B cell (primary cell): Measurements from ENCODE around the gene SCN11A. TPM values are rescaled to one million over a fixed set of nuclear protein-coding genes. Genes with fewer than 3 reads are reported as not detected.

Experiments
- ATAC-seq: fragments of 200-7000 bp; cut with Tn5 transposase; one replicate; pipeline ENCODE4 v1.10.0; 2021; ENCODE audit warnings: low read depth, mild to moderate bottlenecking, moderate number of reproducible peaks, moderate library complexity
- CTCF ChIA-PET: fragments of 350-600 bp; sonication (Branson Sonifier 250); formaldehyde crosslinking; loops from one replicate; lab custom pipeline; 2021; ENCODE audit warnings: antibody characterized with exemption, inconsistent platforms; lab: Charles Lee
- POLR2A ChIA-PET: fragments of 350-600 bp; sonication (Branson Sonifier 250); formaldehyde crosslinking; loops from one replicate; lab custom pipeline; 2021; ENCODE audit warnings: antibody characterized with exemption; lab: Charles Lee
- DNase-seq: peaks from one replicate; pipeline ENCODE4 v3.0.0; 2013
- H2AFZ ChIP-seq: 2 replicates; pipeline ENCODE4 v1.6.1; 2012; ENCODE audit warnings: mild to moderate bottlenecking, low read depth, low read length; ENCODE audit not compliant: insufficient read depth, poor library complexity, severe bottlenecking
- H3K27ac ChIP-seq, 2 donors: 1 replicate in 1 of 2; 2 replicates in 1 of 2; pipeline ENCODE4 v1.5.1; 2012 to 2013; ENCODE audit warnings: low read length in 2 of 2, mild to moderate bottlenecking in 2 of 2, moderate library complexity in 1 of 2
- H3K27me3 ChIP-seq, 4 experiments: fragments of 200-600 bp in 1 of 4; sonication (generic) in 1 of 4; replicated peaks in 1 of 4; 1 replicate in 2 of 4; 2 replicates in 2 of 4; pipeline versions ENCODE4 v1.6.1 to v1.7.0; 2013 to 2016; ENCODE audit warnings: low read length in 3 of 4, mild to moderate bottlenecking in 2 of 4, mixed read lengths in 1 of 4, moderate library complexity in 1 of 4; ENCODE audit not compliant: insufficient read depth in 4 of 4, control insufficient read depth in 3 of 4; ENCODE audit errors: control extremely low read depth in 1 of 4
- H3K36me3 ChIP-seq, 2 experiments: replicated peaks in 1 of 2; 1 replicate in 1 of 2; 2 replicates in 1 of 2; pipeline versions ENCODE4 v1.6.1 to v1.7.1; 2013; ENCODE audit warnings: low read length in 1 of 2; ENCODE audit not compliant: insufficient read depth in 2 of 2, control insufficient read depth in 1 of 2; ENCODE audit errors: control extremely low read depth in 1 of 2, extremely low read depth in 1 of 2
- H3K4me1 ChIP-seq, 2 donors: fragments of 200-600 bp in 1 of 2; sonication (generic) in 1 of 2; 1 replicate in 1 of 2; 2 replicates in 1 of 2; pipeline versions ENCODE4 v1.5.1 to v1.6.1; 2013 to 2017; ENCODE audit warnings: low read length in 2 of 2; ENCODE audit not compliant: control insufficient read depth in 2 of 2, insufficient read depth in 2 of 2
- H3K4me2 ChIP-seq: replicated peaks from 2 replicates; pipeline ENCODE3; 2012; ENCODE audit warnings: mild to moderate bottlenecking, low read depth, low read length; ENCODE audit not compliant: poor library complexity, severe bottlenecking
- H3K4me3 ChIP-seq, 5 experiments: fragments of 200-600 bp in 1 of 5; sonication (generic) in 1 of 5; 1 replicate in 3 of 5; 2 replicates in 2 of 5; pipeline versions ENCODE4 v1.5.1 to v1.7.0; 2011 to 2016; ENCODE audit warnings: low read length in 4 of 5, mild to moderate bottlenecking in 4 of 5, low read depth in 2 of 5, control low read depth in 1 of 5, moderate library complexity in 1 of 5; ENCODE audit not compliant: insufficient read depth in 1 of 5; ENCODE audit errors: control extremely low read depth in 1 of 5, extremely low read depth in 1 of 5
- H3K79me2 ChIP-seq: fragments of 200-600 bp; sonication (generic); one replicate; pipeline ENCODE4 v1.6.0; 2016; ENCODE audit warnings: low read length; ENCODE audit not compliant: control insufficient read depth, insufficient read depth
- H3K9ac ChIP-seq: fragments of 200-600 bp; sonication (generic); 2 replicates; pipeline ENCODE4 v1.6.1; 2017; ENCODE audit warnings: mild to moderate bottlenecking, low read length, moderate library complexity
- H3K9me3 ChIP-seq, 3 donors: one replicate each; pipeline versions ENCODE4 v1.6.1 to v1.7.1; 2013; ENCODE audit warnings: low read length in 2 of 3; ENCODE audit not compliant: control insufficient read depth in 2 of 3, insufficient read depth in 1 of 3; ENCODE audit errors: control extremely low read depth in 1 of 3
- H4K20me1 ChIP-seq: 2 replicates; pipeline ENCODE4 v1.6.0; 2012; ENCODE audit warnings: mild to moderate bottlenecking, low read length; ENCODE audit not compliant: insufficient read depth, control insufficient read depth, poor library complexity, severe bottlenecking
- H3K27ac Mint-ChIP-seq: one replicate; pipeline ENCODE4 v1.8.0; 2021; ENCODE audit warnings: mixed read lengths
- H3K27me3 Mint-ChIP-seq: one replicate; pipeline ENCODE4 v1.8.0; 2021; ENCODE audit warnings: mixed read lengths
- H3K4me1 Mint-ChIP-seq: one replicate; pipeline ENCODE4 v1.8.0; 2021; ENCODE audit warnings: mixed read lengths
- H3K4me3 Mint-ChIP-seq: one replicate; pipeline ENCODE4 v1.8.0; 2021; ENCODE audit warnings: mixed read lengths
- H3K9me3 Mint-ChIP-seq: one replicate; pipeline ENCODE4 v1.8.0; 2022; ENCODE audit warnings: mixed read lengths; ENCODE audit not compliant: insufficient read depth
- EZH2 ChIP-seq: IDR thresholded peaks from 2 replicates; pipeline ENCODE4 v1.6.1; 2012; ENCODE audit warnings: borderline replicate concordance, low read depth, mild to moderate bottlenecking, moderate library complexity, low read length; ENCODE audit not compliant: insufficient read depth, poor library complexity, severe bottlenecking
- WGBS: methylation state at CpG from one replicate; pipeline ENCODE4 v1.1.5; 2013; ENCODE audit warnings: missing lambda C conversion rate; ENCODE audit not compliant: insufficient coverage; 5-methylcytosine and 5-hydroxymethylcytosine counted together
- intact Hi-C: fragments of 100-400 bp; cut with micrococcal nuclease; formaldehyde crosslinking; loops from one replicate; pipeline ENCODE4 v1.10.0; 2022
- polyA plus RNA-seq: library from polyadenylated mRNA; depleted of rRNA; stranded (reverse); fragments of >200 nt; gene quantifications from 2 replicates; pipeline ENCODE4 v1.2.3, GENCODE V29; 2012
- total RNA-seq, 2 donors: library from RNA; stranded (reverse); fragments of 120-200 nt in 1 of 2; gene quantifications; 1 replicate in 1 of 2; 2 replicates in 1 of 2; pipeline versions ENCODE4 v1.2.3 to v1.2.4, GENCODE V29; 2013 to 2022
- TF ChIP-seq, protein P1 (sequence below): fragments of 200-600 bp; IDR thresholded peaks from one replicate; pipeline ENCODE4 v1.8.0; 2022; ENCODE audit warnings: antibody characterized with exemption, mild to moderate bottlenecking

The SCN11A gene
- total and polyA plus RNA-seq, 2 donors (not counting 1 experiment from before 2014, with no cell fraction given) = 0.07 to 0.25 TPM

GRCh38 chr3:39052583-39052982, 839 bp upstream of the SCN11A start:
- Mint-ChIP-seq H3K4me3 (peak overlapping the region; percentile 97), H3K4me1 (peaks cover 47% of the 10 kb centered on the region), H3K9me3 (no peaks in the 10 kb centered on the region), H3K27ac (peak overlapping the region; percentile 98), H3K27me3 (no peaks in the 10 kb centered on the region)
- H2AFZ ChIP-seq = peak overlapping the region; percentile 89
- WGBS = 0% methylated on average over 1 of the region's 11 CpGs
- H4K20me1 ChIP-seq = peaks cover 31% of the 10 kb centered on the region
- no peaks in the 10 kb centered on the region for H3K9me3 ChIP-seq
- H3K4me1 ChIP-seq = peaks cover 11 to 15% of the 10 kb centered on the region in 2 donors
- H3K4me2 ChIP-seq = peak overlapping the region; percentile 74
- H3K27ac ChIP-seq = peak overlapping the region; percentile 87 to 98
- ATAC-seq (no peak), DNase-seq (no peak)
- CTCF ChIA-PET = no interaction called here
- H3K36me3 ChIP-seq = no peaks in the 10 kb centered on the region
- H3K4me3 ChIP-seq = peak overlapping the region; percentile 43 to 93 (median 86)
- H3K9ac ChIP-seq = peak overlapping the region; percentile 96
- intact Hi-C loops = loop anchor here (1.0 to 10.0 kb wide), 4 partner anchors 332 to 1400 kb away; partner anchors contain the start of genes OXSR1 and RPSA
- no peak for TF ChIP-seq EZH2
- TF ChIP-seq, protein P1, sequence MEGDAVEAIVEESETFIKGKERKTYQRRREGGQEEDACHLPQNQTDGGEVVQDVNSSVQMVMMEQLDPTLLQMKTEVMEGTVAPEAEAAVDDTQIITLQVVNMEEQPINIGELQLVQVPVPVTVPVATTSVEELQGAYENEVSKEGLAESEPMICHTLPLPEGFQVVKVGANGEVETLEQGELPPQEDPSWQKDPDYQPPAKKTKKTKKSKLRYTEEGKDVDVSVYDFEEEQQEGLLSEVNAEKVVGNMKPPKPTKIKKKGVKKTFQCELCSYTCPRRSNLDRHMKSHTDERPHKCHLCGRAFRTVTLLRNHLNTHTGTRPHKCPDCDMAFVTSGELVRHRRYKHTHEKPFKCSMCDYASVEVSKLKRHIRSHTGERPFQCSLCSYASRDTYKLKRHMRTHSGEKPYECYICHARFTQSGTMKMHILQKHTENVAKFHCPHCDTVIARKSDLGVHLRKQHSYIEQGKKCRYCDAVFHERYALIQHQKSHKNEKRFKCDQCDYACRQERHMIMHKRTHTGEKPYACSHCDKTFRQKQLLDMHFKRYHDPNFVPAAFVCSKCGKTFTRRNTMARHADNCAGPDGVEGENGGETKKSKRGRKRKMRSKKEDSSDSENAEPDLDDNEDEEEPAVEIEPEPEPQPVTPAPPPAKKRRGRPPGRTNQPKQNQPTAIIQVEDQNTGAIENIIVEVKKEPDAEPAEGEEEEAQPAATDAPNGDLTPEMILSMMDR = no peak
- peaks cover 69% of the 10 kb centered on the region for H3K79me2 ChIP-seq
- POLR2A ChIA-PET = no interaction called here
- H3K27me3 ChIP-seq = no peaks in the 10 kb centered on the region

DNA sequence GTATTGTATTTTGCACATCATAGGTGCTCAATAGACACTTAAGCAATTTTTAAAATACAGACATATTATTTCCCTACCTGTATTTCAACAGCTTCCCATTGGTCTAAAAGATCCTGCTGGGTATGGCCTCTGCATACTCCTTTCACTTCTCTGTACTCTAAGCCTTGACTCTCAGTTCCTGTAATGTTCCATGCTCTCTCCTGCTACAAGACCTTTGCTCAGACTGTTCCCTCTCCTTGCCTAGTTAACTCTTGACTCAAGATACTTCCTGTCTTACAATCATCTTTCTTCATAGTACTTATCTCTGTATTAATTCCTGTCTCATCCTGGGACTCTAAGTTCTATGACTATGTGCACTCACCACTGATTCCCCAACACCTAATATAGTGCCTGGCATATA, 1.7 kb downstream of the SCN11A start:
- Histone ChIP-seq H3K79me2 (peaks cover 43% of the 10 kb centered on the region), H3K9ac (no peak overlapping the region), H3K4me2 (no peak overlapping the region), H3K4me1 (peaks cover 11 to 15% of the 10 kb centered on the region in 2 donors), H4K20me1 (peaks cover 16% of the 10 kb centered on the region), H3K4me3 (no peak overlapping the region), H3K27me3 (no peaks in the 10 kb centered on the region), H3K36me3 (no peaks in the 10 kb centered on the region), H2AFZ (no peak overlapping the region), H3K9me3 (no peaks in the 10 kb centered on the region), H3K27ac (no peak overlapping the region)
- no peak for TF ChIP-seq EZH2
- TF ChIP-seq, protein P1 = no peak
- Mint-ChIP-seq H3K27me3 (no peaks in the 10 kb centered on the region), H3K9me3 (no peaks in the 10 kb centered on the region), H3K27ac (no peak overlapping the region), H3K4me3 (no peak overlapping the region), H3K4me1 (peaks cover 31% of the 10 kb centered on the region)
- peak; percentile 32 for DNase-seq
- no peak for ATAC-seq
- POLR2A ChIA-PET = interaction anchor here (1.0 kb wide), 1 partner anchor 334 kb away, joined by 6 read pairs; no protein-coding TSS in a partner anchor
- intact Hi-C loops = loop anchor here (5.0 to 10.0 kb wide), 2 partner anchors 885 to 1402 kb away; partner anchors contain the start of gene OXSR1
- CTCF ChIA-PET = interaction anchor here (0.9 kb wide), 1 partner anchor 15 kb away, joined by 3 read pairs; no protein-coding TSS in a partner anchor
